Right lobe of liver (tissue), 4 donors: ENCODE data around the gene CDKAL1.

Experiments
- CTCF ChIP-seq, 4 donors: fragments of 200-600 bp in 3 of 4; fragments of 450-650 bp in 1 of 4; IDR thresholded peaks; one replicate each; pipeline versions ENCODE4 v1.5.1 to v1.8.0; 2016 to 2022; ENCODE audit warnings: antibody characterized with exemption in 4 of 4, mild to moderate bottlenecking in 2 of 4
- POLR2A ChIP-seq: fragments of 450-650 bp; IDR thresholded peaks from one replicate; pipeline ENCODE4 v1.6.1; 2017; ENCODE audit warnings: antibody characterized with exemption, mild to moderate bottlenecking
- donor health status: DM: no; HTN: no; CAD: no.
- donor health status: DM: no; HTN: no; CAD: no.
- donor health status: DM: no; HTN: yes; CAD: no.

- no peak for TF ChIP-seq POLR2A
- TF ChIP-seq CTCF (IDR thresholded peaks at IDR 0.05): no peak
Observed at GRCh38 chr6:20915626-20916025, 381.4 kb downstream of the CDKAL1 start.
